ENCODE measurements around the gene HMCN2. TPM values are rescaled to one million over a fixed set of nuclear protein-coding genes. Genes with fewer than 3 reads are reported as not detected.

HMCN2 gene
- total RNA-seq, 6 experiments from 2014 or later, result 0.31 to 2.0 (median 1.1) TPM

- WGBS (ENCODE audit: insufficient coverage, low coverage, low lambda C conversion rate, missing lambda C conversion rate), result 74% methylated on average over 3 of the region's 9 CpGs
- intact Hi-C loops (cut with DNase I), result loop anchor here (5.0 to 10.0 kb wide), 4 partner anchors 80 to 230 kb away; partner anchors contain the start of gene HMCN2 (in 1 of the 2)
- Histone ChIP-seq H3K27ac (no peak overlapping the region), H3K4me3 (no peak overlapping the region), H3K27me3 (no peaks in the 10 kb centered on the region), H3K9me3 (no peaks in the 10 kb centered on the region), H3K4me1 (no peaks in the 10 kb centered on the region), H3K36me3 (no peaks in the 10 kb centered on the region)
- TF ChIP-seq POLR2A (IDR thresholded peaks at IDR 0.05) (no peak), CTCF (IDR thresholded peaks at IDR 0.05) (no peak)
- DNase-seq, result no peak
- ATAC-seq, result no peak
Observed at GRCh38 chr9:130345009-130345896, 79.7 kb downstream of the HMCN2 start.

GRCh38 chr9:130345897-130346385, 80.4 kb downstream of the HMCN2 start:
- no peaks in the 10 kb centered on the region for H3K4me1 ChIP-seq
- DNase-seq (no peak), ATAC-seq (no peak)
- no peaks in the 10 kb centered on the region for H3K27me3 ChIP-seq
- 73% methylated on average over 3 of the region's 13 CpGs for WGBS (ENCODE audit: insufficient coverage, low coverage, low lambda C conversion rate, missing lambda C conversion rate)
- no peaks in the 10 kb centered on the region for H3K36me3 ChIP-seq
- no peak overlapping the region for H3K27ac ChIP-seq
- H3K9me3 ChIP-seq, result no peaks in the 10 kb centered on the region
- intact Hi-C loops (cut with DNase I), result loop anchor here (5.0 to 10.0 kb wide), 4 partner anchors 79 to 231 kb away; partner anchors contain the start of gene HMCN2 (in 1 of the 2)
- H3K4me3 ChIP-seq, result no peak overlapping the region
- no peak for TF ChIP-seq POLR2A (IDR thresholded peaks at IDR 0.05)
- no peak for TF ChIP-seq CTCF (IDR thresholded peaks at IDR 0.05)

- H3K27me3 ChIP-seq, result no peaks in the 10 kb centered on the region
- no peak overlapping the region for H3K4me3 ChIP-seq
- H3K27ac ChIP-seq, result no peak overlapping the region
- TF ChIP-seq POLR2A (IDR thresholded peaks at IDR 0.05), result no peak
- no peak for TF ChIP-seq CTCF (IDR thresholded peaks at IDR 0.05)
- intact Hi-C loops (cut with DNase I), result loop anchor here (5.0 to 10.0 kb wide), 4 partner anchors 78 to 232 kb away; partner anchors contain the start of gene HMCN2 (in 1 of the 2)
- no peaks in the 10 kb centered on the region for H3K9me3 ChIP-seq
- DNase-seq (no peak), ATAC-seq (no peak)
- WGBS (ENCODE audit: insufficient coverage, low coverage, low lambda C conversion rate, missing lambda C conversion rate), result 84% methylated on average over 10 of the region's 14 CpGs
- H3K36me3 ChIP-seq, result no peaks in the 10 kb centered on the region
- H3K4me1 ChIP-seq, result no peaks in the 10 kb centered on the region
Observed at GRCh38 chr9:130346431-130346830, 80.9 kb downstream of the HMCN2 start.

- no peak overlapping the region for H3K4me3 ChIP-seq
- intact Hi-C loops (cut with DNase I), result loop anchor here (5.0 to 10.0 kb wide), 4 partner anchors 78 to 232 kb away; partner anchors contain the start of gene HMCN2 (in 1 of the 2)
- ATAC-seq, result no peak
- WGBS (ENCODE audit: insufficient coverage, low coverage, low lambda C conversion rate, missing lambda C conversion rate), result 60% methylated on average over 1 of the region's 14 CpGs
- no peak overlapping the region for H3K27ac ChIP-seq
- TF ChIP-seq POLR2A (IDR thresholded peaks at IDR 0.05) (no peak), CTCF (IDR thresholded peaks at IDR 0.05) (no peak)
- no peaks in the 10 kb centered on the region for H3K27me3 ChIP-seq
- H3K9me3 ChIP-seq, result no peaks in the 10 kb centered on the region
- H3K36me3 ChIP-seq, result no peaks in the 10 kb centered on the region
- H3K4me1 ChIP-seq, result no peaks in the 10 kb centered on the region
- no peak for DNase-seq
Observed at GRCh38 chr9:130347036-130347435, 81.5 kb downstream of the HMCN2 start.

Measured in right lobe of liver (tissue), 6 donors.